Measurements from ENCODE around the gene SLC19A1.

SLC19A1 gene

DNA sequence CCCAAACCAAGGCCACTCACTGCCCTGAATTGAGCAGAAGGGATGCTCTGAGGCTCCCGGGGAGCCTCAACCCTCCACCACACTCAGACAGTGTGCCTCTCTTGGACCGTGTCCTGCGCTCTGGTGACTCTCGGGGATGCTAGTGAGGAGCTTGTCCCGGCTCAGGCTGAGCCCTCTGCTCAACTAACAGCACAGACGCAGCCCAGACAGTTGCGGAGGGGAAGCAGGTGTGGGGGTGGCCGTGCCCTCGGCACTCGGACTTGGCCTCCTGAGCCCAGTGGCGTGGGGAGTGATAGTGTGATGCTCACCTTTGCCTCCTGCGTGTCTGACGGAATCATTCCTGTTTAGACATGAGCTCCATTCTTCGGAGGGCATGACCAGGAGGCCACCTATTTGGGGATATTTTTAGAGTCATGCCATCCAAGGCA lies 15.4 kb upstream of the SLC19A1 start:
- no peak for FAIRE-seq

DNA sequence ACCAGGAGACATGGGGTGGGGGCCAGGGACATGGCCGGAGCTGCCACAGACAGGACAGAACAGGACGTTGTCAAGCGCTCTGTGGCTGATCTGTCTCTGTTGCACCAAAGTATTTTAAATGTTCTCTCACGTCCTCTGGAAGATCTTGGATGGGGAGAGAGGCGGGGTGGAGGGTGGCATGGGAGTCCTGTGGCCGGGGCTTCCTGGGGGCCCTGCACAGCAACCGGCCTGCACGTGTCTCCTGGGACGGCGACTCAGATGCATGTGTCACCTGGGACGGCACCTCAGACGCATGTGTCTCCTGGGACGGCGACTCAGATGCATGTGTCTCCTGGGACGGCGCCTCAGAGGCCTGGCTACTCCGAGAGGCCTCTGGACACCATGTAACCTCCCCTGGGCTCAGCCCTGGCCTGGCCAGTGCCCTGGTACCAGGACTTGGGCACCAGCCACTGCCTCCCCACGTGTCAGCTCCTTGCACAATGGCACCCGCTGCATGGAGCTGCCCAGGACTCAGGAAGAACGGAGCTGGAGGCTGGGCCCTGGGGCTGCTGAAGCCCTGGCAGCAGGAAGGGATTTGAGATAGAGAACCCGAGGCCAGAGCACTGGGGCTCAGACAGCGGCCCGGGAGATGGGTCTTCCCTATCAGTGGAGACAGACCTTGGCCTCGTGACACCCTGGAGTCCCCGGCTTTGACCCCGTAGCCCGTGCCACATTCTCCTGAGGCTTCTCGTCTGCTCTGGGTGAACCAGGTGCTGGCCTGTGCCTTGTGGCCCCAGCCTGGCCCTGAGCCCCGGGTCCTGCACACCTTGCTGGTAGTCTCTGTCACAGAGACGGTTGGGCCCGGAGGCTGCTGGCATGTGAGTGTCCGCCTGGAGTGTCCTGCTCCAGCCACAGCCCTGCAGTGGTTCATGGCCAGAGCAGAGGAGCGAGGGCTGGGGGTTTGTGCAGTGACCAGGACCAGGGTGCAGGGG lies 14.7 kb upstream of the SLC19A1 start:
- FAIRE-seq = no peak

DNA sequence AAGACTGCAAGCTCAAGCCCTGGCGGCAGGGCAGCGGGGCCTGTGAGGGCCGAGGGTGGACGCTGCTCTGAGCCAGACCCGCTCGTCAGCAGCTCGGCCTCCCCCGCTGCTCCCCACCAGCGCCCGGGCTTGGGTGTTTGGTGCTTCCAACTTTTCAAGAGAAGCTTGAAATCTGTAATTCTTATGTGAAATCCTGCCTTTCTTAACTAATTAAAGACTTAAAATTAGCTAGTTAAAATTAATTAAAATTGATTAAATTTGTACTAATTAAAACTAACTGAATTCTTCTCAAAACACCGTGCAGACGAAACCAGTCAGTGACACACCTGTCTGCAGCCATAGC lies 14.0 kb upstream of the SLC19A1 start:
- no peak for FAIRE-seq

DNA sequence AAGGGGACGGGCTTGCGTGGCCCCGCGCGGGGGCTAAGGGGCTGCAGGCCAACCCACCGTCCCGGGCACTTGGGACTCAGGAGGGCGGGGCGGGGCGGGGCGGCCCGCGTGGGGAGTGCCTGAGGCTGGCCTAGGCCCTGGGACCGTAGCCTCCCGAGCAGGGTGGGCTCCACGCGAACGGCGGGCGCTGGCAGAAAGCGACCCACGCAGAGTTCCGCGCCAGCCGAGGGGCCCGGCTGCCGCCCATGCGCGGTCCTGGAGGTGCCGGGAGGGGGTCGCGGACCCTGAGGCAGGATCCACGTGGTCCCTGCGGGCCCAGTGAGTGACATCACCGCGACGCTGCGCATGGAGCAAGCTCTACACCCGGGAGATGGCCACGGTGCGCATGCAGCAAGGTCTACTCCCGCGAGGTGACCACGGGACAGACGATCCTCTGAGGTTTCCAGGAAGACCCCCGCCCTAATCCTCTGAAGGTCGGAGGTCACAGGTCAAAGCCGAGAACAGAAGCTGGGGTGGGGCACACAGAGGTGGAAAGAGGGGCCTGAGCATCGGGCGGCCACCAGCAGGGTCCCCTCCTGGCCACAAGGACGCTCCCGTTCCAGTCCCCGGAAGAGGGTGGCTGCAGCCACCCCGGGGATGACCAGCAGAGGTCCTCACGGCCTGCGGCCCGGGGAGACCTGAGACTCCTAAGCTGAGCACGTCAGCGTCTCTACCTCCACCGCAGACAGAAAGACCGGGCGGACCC lies 13.5 kb upstream of the SLC19A1 start:
- no peak for FAIRE-seq

DNA sequence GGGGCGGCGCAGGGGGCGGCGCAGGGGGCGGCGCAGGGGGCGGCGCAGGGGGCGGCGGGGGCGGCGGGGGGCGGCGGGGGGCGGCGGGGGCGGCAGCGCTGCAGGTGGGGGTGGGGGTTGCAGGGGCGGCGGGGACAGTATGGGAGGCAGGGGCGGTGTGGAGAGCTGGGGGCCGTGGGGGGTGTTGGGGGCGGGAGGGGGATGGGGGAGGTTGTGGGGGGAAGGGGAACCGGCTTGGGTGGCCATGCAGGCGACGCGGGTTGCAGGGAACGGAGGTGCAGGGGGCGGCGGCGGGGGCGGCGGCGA lies 13.0 kb upstream of the SLC19A1 start:
- no peak for FAIRE-seq

DNA sequence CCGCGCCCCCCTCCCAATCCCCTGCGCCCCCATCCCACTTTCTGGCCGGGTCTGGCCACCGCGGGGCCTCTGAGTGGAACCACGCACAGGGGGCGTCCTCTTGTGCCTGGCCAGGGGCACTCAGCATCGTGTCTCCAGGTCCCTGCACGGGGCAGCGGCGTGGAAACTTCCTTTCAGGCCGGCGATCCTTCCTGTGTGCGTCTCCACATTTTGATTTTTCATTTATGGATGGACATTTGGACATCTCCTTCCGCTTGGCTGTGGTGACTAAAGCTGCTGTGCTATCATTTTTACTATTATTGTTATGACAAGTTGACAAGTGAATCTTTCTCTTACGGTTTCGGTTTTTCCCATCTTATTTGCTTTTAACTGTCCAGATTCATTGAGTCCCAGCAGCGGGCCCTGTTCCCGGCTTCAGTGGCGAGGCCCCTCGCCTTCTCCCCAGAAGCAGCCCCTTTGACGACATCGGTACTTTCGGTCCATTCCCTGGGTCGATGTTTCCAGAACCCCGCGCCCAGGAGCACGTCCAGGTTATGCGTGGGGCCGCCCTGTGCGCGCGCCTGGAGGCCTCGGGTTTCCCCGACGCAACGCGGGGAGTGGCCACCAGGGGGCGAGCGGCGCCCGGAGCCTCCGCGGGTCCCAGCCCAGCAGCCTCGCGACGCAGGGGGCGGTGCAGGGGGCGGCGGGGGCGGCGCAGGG lies 12.4 kb upstream of the SLC19A1 start:
- no peak for FAIRE-seq

DNA sequence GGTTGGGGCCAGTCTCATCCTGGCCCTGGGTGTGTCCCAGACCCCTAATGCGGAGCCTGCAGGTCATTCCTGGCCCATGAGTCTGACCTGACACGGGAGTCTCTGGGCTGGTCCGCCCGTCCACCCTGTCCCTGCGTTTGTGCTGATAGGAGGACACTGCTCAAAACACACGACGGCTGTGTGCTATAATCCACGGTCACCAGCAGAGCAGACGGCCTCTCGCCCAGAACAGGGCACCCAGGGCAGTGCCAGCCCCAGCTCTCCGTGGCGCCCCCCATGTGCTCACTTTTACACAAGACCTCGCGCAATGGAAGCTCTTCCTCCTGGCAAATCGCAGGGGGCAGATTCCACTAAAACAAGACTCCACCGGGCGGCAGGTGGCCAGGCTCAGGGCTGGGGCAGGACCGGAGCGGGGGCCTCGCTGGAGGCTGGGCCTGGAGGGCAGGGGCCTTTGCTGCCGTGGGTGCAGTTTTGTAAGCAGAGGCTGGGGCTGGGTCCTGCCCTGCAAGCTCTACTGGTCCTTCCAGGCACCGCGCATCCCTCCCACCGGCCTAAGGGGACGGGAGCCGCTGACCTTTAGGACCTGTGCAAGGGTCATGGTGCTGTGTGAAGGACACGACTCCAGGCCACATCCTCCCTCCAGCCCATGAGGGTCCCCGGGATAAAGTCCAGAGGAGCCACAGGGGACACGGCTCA lies 10.6 kb upstream of the SLC19A1 start:
- FAIRE-seq = no peak

DNA sequence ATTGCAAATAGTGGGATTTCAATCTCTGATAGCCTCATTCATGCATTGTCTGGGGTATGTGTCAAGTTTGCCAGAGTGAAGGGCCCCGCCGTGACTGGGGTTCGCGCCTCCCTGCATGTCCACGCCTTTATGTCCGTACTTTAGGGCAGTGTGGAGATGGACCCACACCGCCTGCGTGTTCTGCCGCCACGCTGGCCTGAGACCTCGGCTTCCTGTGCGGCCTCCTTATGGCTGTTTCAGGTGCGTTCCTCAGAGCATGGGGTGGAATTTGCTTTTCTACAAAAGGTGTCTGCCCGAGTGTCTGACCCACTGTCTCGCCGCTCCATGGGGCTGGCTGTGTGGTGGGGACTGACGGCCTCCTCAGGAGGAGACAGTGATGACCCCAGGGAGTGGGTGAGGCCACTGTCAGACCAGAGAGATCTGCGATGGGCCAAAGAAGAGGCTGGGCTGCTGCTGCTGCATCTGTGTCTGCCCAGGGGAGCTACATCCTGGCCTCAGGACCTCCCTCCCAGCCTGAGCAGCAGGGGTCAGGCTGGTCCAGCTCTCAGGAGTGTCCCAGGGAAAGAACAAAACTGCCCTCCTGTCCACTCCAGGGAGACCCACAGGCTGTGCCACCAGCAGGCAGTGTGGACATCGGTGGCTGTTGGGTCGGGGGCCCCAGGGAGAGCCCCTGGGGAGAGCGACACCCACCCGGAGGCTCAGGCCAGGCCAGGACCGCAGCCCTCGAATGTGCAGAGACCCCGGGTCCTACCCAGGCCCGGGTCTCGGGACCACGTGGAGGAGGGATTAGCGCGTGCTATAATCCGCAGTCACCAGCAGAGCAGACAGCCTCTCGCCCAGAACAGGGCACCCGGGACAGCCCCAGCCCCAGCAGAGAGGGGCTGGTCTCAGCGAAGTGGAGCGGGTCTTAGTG lies 9.8 kb upstream of the SLC19A1 start:
- FAIRE-seq = no peak

DNA sequence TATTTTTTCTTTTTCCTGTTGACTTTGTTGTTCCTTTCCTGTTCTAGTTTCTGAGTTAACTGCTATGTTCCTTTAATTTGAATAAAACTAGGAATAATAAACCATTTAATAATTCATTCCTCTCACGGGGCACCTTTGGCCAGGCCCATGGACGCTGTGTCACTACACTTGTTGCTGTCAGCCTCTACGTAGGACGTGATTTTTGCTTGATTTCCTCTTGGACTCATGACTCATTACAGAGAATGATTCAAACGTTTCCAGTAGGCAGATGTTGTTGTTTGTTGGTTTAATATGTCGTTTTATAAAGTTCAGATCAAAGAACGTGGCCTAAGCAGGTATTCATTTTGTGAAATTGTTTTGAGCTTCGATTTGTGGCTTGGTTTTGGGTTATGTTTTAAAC lies 9.1 kb upstream of the SLC19A1 start:
- FAIRE-seq = no peak

DNA sequence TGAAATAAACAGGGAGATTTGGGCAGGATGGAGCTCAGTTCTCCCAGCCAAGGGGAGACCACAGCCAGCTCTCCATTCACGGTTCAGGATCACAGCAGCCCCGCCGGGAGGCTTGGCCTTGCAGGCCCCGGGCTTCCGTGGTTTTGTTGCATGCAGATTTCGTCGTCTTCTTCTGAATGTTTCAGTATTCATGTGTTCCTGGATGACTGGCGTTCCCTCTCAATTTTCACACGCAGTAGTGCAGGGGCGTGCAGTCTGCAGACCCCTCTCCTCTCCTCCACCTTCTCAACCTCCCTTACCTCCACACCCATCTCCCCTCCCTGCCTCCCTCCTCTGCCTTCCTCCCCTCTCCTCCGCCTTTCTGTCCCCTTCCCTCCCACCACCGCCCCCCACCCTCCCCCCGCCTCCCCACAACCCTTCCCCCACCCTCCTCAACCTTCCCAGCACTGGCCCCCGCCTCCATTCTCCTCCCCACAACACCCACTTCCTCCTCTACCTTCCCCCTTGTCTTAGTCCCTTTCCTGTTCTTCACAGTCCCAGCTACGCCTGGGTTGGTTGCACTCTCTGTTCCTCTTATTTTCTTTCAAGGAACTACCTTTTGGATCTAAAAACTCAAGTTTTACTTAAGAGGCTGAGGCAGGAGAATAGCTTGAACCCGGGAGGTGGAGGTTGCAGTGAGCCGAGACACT lies 8.4 kb upstream of the SLC19A1 start:
- no peak for FAIRE-seq

DNA sequence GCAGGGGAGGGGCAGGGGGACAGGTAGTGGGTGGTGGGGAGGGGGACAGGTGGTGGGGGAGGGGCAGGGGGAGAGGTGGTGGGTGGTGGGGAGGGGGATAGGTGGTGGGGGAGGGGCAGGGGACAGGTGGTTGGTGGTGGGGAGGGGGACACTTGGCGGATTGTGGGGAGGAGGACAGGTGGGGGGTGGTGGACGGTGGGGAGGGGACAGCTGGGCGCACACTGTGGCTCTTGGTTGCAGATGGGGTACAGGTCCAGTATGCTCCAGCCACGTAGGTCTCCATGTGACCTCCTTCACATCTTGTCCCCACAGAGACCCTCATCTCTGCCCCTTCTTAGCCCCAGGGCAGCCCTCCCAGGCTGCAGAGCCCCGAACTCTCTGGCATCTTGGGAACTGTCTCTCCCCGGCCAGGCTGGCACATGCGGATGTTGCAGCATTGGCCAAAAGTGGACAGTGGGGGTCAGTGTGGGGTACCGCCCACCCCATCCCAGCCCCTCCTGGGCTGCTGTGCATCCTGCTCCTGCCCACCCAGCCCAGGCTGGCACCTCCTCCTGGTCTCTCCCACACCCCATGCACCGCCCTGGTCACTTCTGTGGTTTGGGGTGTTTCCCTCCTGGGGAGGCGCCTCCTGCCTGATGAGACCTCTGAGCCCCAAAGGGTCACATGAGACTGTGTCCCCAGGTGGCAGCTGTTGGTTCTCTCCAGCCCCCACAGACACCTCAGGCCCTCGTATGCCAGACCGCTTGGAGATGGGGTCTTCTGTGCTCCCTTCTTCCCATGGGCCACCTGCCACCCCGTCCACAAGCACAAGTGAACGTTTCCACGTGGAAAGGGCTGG lies 7.6 kb upstream of the SLC19A1 start:
- FAIRE-seq = no peak

DNA sequence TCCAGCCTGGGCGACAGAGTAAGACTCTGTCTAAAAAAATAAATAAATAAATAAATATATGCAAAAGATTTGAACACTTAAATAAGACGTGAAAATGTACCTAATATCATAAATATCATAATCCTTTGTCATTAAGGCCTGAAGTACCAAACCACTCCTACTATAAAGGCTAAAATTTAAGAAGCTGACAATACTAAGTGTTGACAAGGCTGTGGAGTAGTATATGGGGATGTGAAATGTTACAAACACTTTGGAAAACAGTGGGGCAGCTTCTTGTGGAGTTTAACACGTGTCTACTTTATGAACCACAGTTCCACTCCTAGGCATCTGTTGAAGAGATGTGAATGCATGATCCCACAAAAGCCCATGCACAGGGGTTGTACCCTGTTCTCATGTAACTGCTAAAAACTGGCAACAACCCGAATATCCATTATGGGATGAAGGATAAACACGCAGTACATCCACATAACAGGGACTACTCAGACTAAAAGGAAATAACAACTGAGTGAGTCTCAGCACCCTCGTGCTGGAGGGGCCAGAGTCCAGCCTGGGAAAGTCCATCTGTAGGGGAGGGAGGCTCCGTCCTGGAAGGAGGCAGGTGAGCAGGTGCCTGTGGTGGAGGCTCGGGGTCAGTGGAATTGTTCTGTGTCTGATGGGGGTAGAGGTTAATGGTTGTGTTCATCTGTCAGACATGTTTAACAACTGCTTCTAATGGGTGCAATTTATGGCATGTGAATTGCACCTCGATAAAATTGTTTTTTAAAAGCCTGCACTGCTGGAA lies 6.7 kb upstream of the SLC19A1 start:
- FAIRE-seq = no peak

DNA sequence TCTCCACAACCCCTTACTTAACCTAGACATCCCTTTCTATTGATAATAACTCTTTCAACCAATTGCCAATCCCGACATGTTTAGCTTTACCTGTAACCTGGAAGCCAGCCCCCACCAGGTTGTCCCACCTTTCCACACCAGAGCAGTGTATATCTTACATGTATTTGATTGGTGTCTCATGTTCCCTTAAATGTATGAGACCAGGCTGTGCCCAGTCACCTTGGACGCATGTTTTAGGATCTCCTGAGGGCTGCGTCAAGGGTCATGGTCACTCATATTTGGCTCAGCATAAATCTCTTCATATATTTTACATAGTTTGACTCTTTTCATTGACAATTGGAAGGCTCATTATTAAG lies 5.3 kb upstream of the SLC19A1 start:
- FAIRE-seq = no peak

DNA sequence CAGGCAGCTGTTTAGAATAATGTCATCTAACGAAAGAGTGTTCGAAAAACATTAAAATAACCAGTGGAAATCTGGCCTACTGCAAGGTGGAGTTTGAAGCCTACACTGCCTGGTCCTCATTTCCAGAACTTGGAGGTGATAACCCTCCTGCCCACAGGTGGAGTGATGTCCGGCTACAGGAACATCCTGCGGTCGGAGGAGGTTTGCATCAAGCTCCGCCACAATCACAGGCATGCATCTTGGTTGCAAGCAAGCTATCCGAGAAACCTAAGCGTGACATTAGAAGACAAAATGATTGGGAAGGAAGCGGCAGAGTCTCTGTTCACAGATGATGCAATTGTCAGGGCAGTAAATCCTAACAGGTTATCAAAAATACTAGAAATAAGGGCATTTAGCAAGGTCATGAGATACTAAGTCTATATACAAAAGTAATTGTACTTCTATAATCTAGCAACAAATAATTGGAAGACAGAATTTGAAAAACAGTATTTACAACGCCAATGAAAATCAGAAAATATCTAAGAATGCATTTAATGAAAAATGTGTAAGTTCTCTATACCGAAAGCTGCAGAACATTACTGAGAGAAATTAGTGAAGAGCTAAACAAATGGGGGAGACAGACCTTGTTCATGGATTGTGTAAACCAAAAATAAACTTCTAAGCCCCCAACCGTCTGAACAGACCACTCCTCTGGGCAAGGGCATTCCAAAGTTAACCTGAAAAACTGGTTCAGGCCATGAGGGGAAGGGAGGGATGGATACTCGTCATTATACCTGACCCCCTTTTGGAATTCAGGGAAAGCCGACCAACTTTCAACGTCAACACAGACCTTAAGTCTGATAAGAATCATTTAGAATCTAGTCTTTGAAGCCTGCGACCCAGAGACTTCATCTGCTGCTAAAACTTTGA lies 4.7 kb upstream of the SLC19A1 start:
- FAIRE-seq = no peak

DNA sequence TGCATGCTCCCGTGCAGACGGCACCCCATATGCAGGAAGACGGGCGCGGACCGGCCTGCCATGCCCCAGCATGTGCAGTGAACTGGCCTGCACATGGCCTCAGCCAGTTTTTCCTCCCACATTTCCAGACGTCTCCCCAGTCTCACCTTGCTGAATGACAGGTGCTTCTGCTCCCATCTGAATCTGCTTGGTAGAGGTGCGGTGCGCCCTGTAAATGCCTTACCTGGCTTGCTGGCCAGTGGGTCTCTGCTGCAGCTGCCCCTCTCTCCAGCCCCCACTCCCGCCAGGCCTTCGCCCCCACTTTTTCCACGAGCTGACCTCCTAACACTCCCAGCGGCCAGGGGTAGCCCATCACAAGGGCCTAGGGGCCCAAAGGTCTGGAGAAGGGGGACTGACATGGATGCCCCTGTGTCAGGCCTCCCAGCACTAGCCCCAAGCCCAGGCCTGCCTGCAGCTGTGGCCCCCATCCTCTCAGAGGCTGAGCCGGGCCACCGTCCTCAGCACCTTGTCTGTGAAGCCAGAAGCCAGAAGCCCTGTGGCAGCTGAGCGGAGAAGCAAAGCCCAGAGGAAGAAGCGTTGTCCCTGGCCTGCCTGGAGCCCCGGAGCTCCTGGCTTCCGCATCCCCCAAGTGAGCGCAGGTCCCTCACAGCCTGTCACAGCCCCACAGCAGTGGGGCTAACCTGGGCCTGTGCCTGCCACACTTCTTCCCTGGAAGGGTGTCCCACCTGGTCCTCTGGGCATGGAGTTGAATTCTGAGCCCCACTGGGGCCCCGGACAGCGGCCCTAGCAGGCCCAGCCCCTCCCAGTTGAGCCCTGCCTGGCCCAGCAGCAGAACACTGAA lies 3.7 kb upstream of the SLC19A1 start:
- FAIRE-seq = no peak

DNA sequence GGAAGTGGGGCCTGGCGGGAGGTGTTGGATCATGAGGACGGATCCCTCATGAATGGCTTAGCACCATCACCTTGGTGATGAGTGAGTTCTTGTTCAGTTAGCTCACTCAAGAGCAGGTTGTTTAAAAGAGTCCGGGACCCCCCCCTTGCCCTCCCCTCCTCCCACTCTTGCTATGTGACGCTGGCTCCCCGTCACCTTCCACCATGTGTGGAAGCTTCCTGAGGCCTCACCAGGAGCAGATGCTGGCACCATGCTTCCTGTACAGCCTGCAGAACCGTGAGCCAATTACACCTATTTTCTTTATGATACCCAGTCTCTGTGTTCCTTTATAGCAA lies 3.0 kb upstream of the SLC19A1 start:
- FAIRE-seq = no peak

DNA sequence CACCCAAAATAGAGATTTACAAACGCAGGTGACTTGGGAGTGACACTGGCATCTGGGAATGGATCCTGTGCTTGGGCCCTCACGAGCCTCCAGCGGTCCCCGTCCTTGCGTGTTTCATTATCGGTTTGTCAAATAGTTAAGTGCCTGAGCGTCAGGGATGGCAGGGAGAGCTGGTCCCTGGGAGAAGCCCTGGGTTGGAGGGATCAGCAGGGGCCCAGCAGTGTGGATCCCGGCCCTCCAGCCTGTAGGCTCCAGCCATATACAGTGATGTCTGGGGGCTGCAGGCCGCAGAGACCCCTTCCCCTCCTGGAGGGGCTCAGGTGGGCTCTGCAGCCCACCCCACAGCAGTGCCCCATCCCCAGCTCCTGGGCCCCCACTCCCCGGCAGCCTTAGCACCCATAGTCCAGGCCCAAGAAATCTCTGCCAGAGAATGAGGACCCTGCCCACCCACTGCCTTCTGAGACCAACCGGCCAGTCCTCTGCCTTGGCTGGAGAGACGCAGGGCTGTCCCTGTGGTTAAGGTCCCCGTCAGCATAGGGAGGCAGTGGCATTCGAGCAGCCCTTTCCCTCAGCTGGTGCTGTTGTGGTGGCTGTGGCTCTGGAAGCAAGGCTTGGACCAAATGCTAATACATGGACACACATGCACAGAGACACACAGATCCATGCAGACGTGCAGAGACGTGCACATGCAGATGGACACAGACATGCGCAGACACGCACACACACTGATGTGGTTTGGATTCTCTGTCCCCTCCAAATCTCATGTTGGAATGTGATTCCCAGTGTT lies 2.4 kb upstream of the SLC19A1 start:
- no peak for FAIRE-seq
